ENCODE data around the gene TBX19.

GRCh38 chr1:168333562-168334276 is 53.0 kb downstream of the TBX19 start:
- TF ChIP-seq CTCF (IDR thresholded peaks at IDR 0.05 in 8 of 11, conservative IDR thresholded peaks at IDR 0.05 in 3 of 11) = no peak
- no peak for TF ChIP-seq POLR2A (IDR thresholded peaks at IDR 0.05)
